ENCODE data around the gene ENSA.
"Not testable (repeated sequence)": the region's sequence is repeated elsewhere in the genome, so short reads cannot be mapped to it uniquely, and the experiment has no call there.

- not testable (repeated sequence) for TF ChIP-seq CTCF (IDR thresholded peaks at IDR 0.05); SIN3A (IDR thresholded peaks at IDR 0.05; ENCODE audit: borderline replicate concordance, insufficient read depth, low read depth, low read length); REST (IDR thresholded peaks at IDR 0.05; ENCODE audit: insufficient read depth in 1 of 2, low read depth in 2 of 2, low read length in 1 of 2); POLR2AphosphoS5 (IDR thresholded peaks at IDR 0.05; ENCODE audit: low read depth, low read length)
Measured at GRCh38 chr1:150638430-150638829, 9.0 kb upstream of the ENSA start.

All from Panc1 (cell line).